Trophoblast cell (in vitro differentiated cells and primary cell): Measurements from ENCODE around the gene ZMYM4.

Experiments
- DNase-seq, 2 donors: peaks; one replicate each; pipeline ENCODE4 v3.0.0-alpha.2; 2016
- H2AFZ ChIP-seq: 2 replicates; pipeline ENCODE4 v1.6.1; 2013; ENCODE audit warnings: low read length, moderate library complexity, mild to moderate bottlenecking; ENCODE audit not compliant: insufficient read depth, poor library complexity
- H2AK5ac ChIP-seq: 2 replicates; pipeline ENCODE4 v1.6.1; 2013; ENCODE audit warnings: mild to moderate bottlenecking, low read length
- H2BK120ac ChIP-seq: 2 replicates; pipeline ENCODE4 v1.6.1; 2013; ENCODE audit warnings: low read length, mild to moderate bottlenecking, moderate library complexity; ENCODE audit not compliant: insufficient read depth, poor library complexity
- H2BK12ac ChIP-seq: 2 replicates; pipeline ENCODE4 v1.6.1; 2013; ENCODE audit warnings: mild to moderate bottlenecking, low read length, moderate library complexity
- H2BK5ac ChIP-seq: 2 replicates; pipeline ENCODE4 v1.6.1; 2013; ENCODE audit warnings: low read length, low read depth, moderate library complexity, mild to moderate bottlenecking; ENCODE audit not compliant: poor library complexity
- H3K14ac ChIP-seq: 2 replicates; pipeline ENCODE4 v1.6.1; 2013; ENCODE audit warnings: mild to moderate bottlenecking, low read length
- H3K18ac ChIP-seq: 2 replicates; pipeline ENCODE4 v1.6.1; 2013; ENCODE audit warnings: mild to moderate bottlenecking, low read length
- H3K23ac ChIP-seq: 2 replicates; pipeline ENCODE4 v1.6.1; 2013; ENCODE audit warnings: low read length
- H3K27ac ChIP-seq: 2 replicates; pipeline ENCODE4 v1.5.1; 2013; ENCODE audit warnings: low read depth, mild to moderate bottlenecking, inconsistent platforms, low read length, moderate library complexity
- H3K27me3 ChIP-seq: 2 replicates; pipeline ENCODE4 v1.6.1; 2013; ENCODE audit warnings: inconsistent platforms, mild to moderate bottlenecking, low read length, moderate library complexity; ENCODE audit not compliant: insufficient read depth
- H3K36me3 ChIP-seq, 2 experiments: 1 replicate in 1 of 2; 2 replicates in 1 of 2; pipeline ENCODE4 v1.6.1; 2013; ENCODE audit warnings: low read length in 2 of 2, mild to moderate bottlenecking in 2 of 2, moderate library complexity in 1 of 2; ENCODE audit not compliant: insufficient read depth in 2 of 2, control insufficient read depth in 1 of 2
- H3K4ac ChIP-seq: 2 replicates; pipeline ENCODE4 v1.6.1; 2013; ENCODE audit warnings: low read depth, mild to moderate bottlenecking, low read length, moderate library complexity
- H3K4me1 ChIP-seq, 2 experiments: 1 replicate in 1 of 2; 2 replicates in 1 of 2; pipeline ENCODE4 v1.6.1; 2013; ENCODE audit warnings: low read length in 2 of 2, mild to moderate bottlenecking in 2 of 2, moderate library complexity in 1 of 2; ENCODE audit not compliant: insufficient read depth in 2 of 2, control insufficient read depth in 1 of 2
- H3K4me2 ChIP-seq: 2 replicates; pipeline ENCODE4 v1.6.1; 2013; ENCODE audit warnings: inconsistent platforms, mild to moderate bottlenecking, low read length, moderate library complexity
- H3K4me3 ChIP-seq: 2 replicates; pipeline ENCODE4 v1.5.1; 2013; ENCODE audit warnings: mild to moderate bottlenecking, low read depth, low read length, inconsistent platforms
- H3K79me1 ChIP-seq: one replicate; pipeline ENCODE4 v1.6.1; 2013; ENCODE audit warnings: low read length
- H3K79me2 ChIP-seq: 2 replicates; pipeline ENCODE4 v1.6.1; 2013; ENCODE audit warnings: low read length, mild to moderate bottlenecking; ENCODE audit not compliant: control insufficient read depth, insufficient read depth, poor library complexity
- H3K9ac ChIP-seq: 2 replicates; pipeline ENCODE4 v1.6.1; 2013; ENCODE audit warnings: mild to moderate bottlenecking, low read length
- H3K9me3 ChIP-seq: 2 replicates; pipeline ENCODE4 v1.6.1; 2013; ENCODE audit warnings: low read depth, mild to moderate bottlenecking, control low read depth, inconsistent platforms, low read length; ENCODE audit not compliant: insufficient read depth
- H4K12ac ChIP-seq: 2 replicates; pipeline ENCODE4 v1.6.1; 2013; ENCODE audit warnings: low read depth, mild to moderate bottlenecking, low read length, moderate library complexity
- H4K8ac ChIP-seq: 2 replicates; pipeline ENCODE4 v1.6.1; 2013; ENCODE audit warnings: low read depth, mild to moderate bottlenecking, low read length, moderate library complexity
- H4K91ac ChIP-seq: one replicate; pipeline ENCODE4 v1.6.1; 2013; ENCODE audit warnings: low read depth, mild to moderate bottlenecking, low read length, moderate library complexity
- WGBS: extraction: QIAGEN DNeasy Blood & Tissue Kit; methylation state at CpG from one replicate; pipeline ENCODE4 v1.1.7; 2013; ENCODE audit warnings: missing lambda C conversion rate; ENCODE audit not compliant: insufficient read length, insufficient coverage; ENCODE audit errors: extremely low coverage; 5-methylcytosine and 5-hydroxymethylcytosine counted together

The ZMYM4 gene

GRCh38 chr1:35359995-35360394 is 91.5 kb downstream of the ZMYM4 start:
- Histone ChIP-seq H3K27ac (no peak overlapping the region), H3K4me2 (no peak overlapping the region), H2BK5ac (no peak overlapping the region), H3K4me3 (no peak overlapping the region), H3K9ac (no peak overlapping the region), H3K79me1 (no peaks in the 10 kb centered on the region), H3K4ac (no peak overlapping the region), H3K27me3 (no peaks in the 10 kb centered on the region), H2BK120ac (no peak overlapping the region), H4K91ac (no peak overlapping the region), H2BK12ac (no peak overlapping the region), H3K18ac (no peak overlapping the region), H3K4me1 (no peaks in the 10 kb centered on the region), H3K14ac (no peak overlapping the region), H4K12ac (no peak overlapping the region), H3K79me2 (no peaks in the 10 kb centered on the region), H3K36me3 (no peaks in the 10 kb centered on the region), H3K9me3 (no peaks in the 10 kb centered on the region), H4K8ac (no peak overlapping the region), H3K23ac (no peak overlapping the region), H2AFZ (no peak overlapping the region), H2AK5ac (no peak overlapping the region)
- DNase-seq: no peak

- WGBS: no CpG with 5 or more reads among the region's 3 CpGs
- Histone ChIP-seq H2BK5ac (no peak overlapping the region), H3K27ac (no peak overlapping the region), H3K4me2 (no peak overlapping the region), H3K36me3 (no peaks in the 10 kb centered on the region), H4K8ac (no peak overlapping the region), H3K18ac (no peak overlapping the region), H2AFZ (no peak overlapping the region), H2BK12ac (no peak overlapping the region), H3K27me3 (no peaks in the 10 kb centered on the region), H4K91ac (no peak overlapping the region), H3K4me1 (no peaks in the 10 kb centered on the region), H4K12ac (no peak overlapping the region), H2BK120ac (no peak overlapping the region), H3K14ac (no peak overlapping the region), H3K4me3 (no peak overlapping the region), H3K79me2 (no peaks in the 10 kb centered on the region), H3K9ac (no peak overlapping the region), H3K23ac (no peak overlapping the region), H2AK5ac (no peak overlapping the region), H3K4ac (no peak overlapping the region), H3K79me1 (no peaks in the 10 kb centered on the region), H3K9me3 (no peaks in the 10 kb centered on the region)
- DNase-seq: no peak
Observed at GRCh38 chr1:35361638-35362037, 93.1 kb downstream of the ZMYM4 start.

- Histone ChIP-seq H3K9me3 (no peaks in the 10 kb centered on the region), H3K79me1 (no peaks in the 10 kb centered on the region), H3K4me3 (no peak overlapping the region), H2BK12ac (no peak overlapping the region), H3K9ac (no peak overlapping the region), H3K36me3 (peaks cover 0 to 2% of the 10 kb centered on the region in 2 experiments), H4K12ac (no peak overlapping the region), H3K18ac (no peak overlapping the region), H2AK5ac (no peak overlapping the region), H3K4me2 (no peak overlapping the region), H3K4ac (no peak overlapping the region), H3K27me3 (no peaks in the 10 kb centered on the region), H2BK5ac (no peak overlapping the region), H3K4me1 (no peaks in the 10 kb centered on the region), H3K79me2 (no peaks in the 10 kb centered on the region), H3K27ac (no peak overlapping the region), H3K23ac (no peak overlapping the region), H2AFZ (no peak overlapping the region), H4K8ac (no peak overlapping the region), H3K14ac (no peak overlapping the region), H2BK120ac (no peak overlapping the region), H4K91ac (no peak overlapping the region)
- DNase-seq: no peak
- no CpG with 5 or more reads among the region's 3 CpGs for WGBS
Observed at GRCh38 chr1:35364741-35365140, 96.2 kb downstream of the ZMYM4 start.

GRCh38 chr1:35367914-35368313 is 99.4 kb downstream of the ZMYM4 start:
- no peak overlapping the region for H3K18ac ChIP-seq
- H3K14ac ChIP-seq: no peak overlapping the region
- H4K8ac ChIP-seq: no peak overlapping the region
- H2BK120ac ChIP-seq: no peak overlapping the region
- H3K4me3 ChIP-seq: no peak overlapping the region
- no peak overlapping the region for H2AK5ac ChIP-seq
- no peak overlapping the region for H3K4me2 ChIP-seq
- peaks cover 0 to 5% of the 10 kb centered on the region in 2 experiments for H3K36me3 ChIP-seq
- no peaks in the 10 kb centered on the region for H3K79me2 ChIP-seq
- no peak for DNase-seq
- no peak overlapping the region for H2AFZ ChIP-seq
- no peaks in the 10 kb centered on the region for H3K79me1 ChIP-seq
- no peak overlapping the region for H2BK12ac ChIP-seq
- H3K4me1 ChIP-seq: no peaks in the 10 kb centered on the region
- H4K91ac ChIP-seq: no peak overlapping the region
- H3K27me3 ChIP-seq: no peaks in the 10 kb centered on the region
- H3K9me3 ChIP-seq: no peaks in the 10 kb centered on the region
- no peak overlapping the region for H3K4ac ChIP-seq
- H4K12ac ChIP-seq: no peak overlapping the region
- H3K27ac ChIP-seq: no peak overlapping the region
- no CpG with 5 or more reads among the region's 2 CpGs for WGBS
- no peak overlapping the region for H3K23ac ChIP-seq
- no peak overlapping the region for H3K9ac ChIP-seq
- no peak overlapping the region for H2BK5ac ChIP-seq
